Measurements from ENCODE around the gene MTHFSD. TPM values are rescaled to one million over a fixed set of nuclear protein-coding genes. Genes with fewer than 3 reads are reported as not detected.

MTHFSD gene
- total RNA-seq, 2 donors from 2014 or later = 7.8 to 8.3 TPM

DNA sequence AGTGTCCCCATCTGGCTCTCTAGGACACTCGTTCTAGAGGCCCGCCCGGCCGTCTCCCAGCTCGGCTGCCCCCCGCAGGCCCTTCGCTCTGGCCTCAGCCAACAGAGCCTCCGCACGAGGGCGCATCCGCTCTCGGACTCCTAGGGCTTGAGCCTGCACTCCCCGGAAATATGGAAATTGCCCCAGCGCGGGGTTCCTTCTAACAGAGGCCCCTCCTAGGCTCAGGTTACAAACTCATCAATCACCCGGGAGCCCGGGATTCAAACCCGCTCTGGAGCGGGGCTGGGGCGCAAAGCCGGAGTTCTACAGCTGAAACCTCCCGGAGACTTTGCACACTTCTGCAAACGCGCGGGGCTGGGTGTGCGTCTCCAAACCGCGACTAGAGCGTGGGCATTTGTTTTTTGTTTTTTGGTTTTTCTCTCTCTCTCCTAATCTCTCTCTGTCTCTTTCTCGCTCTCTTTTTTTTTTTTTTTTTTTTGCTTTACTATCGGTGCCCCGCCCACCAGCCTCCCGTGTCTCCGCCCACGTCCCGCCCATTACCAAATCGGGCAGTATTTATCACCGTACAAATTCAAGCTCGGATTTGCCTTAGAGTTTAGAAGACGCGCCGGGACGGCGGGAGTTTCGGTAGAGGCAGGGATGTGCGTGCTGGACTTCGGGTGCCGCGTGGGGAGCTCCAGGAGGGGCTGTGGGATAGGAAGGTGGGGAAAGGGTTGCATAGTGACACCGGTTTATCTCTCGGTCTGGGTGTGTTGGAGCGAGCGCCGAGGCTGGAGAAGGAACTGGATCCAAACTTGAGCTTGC lies 20.9 kb upstream of the MTHFSD start:
- Histone ChIP-seq H3K27ac (peak overlapping the region; percentile 75 to 81), H3K27me3 (peaks cover 0 to 9% of the 10 kb centered on the region in 2 donors), H3K36me3 (no peaks in the 10 kb centered on the region), H3K4me3 (peak overlapping the region; percentile 33 to 49), H3K9me3 (no peaks in the 10 kb centered on the region), H3K4me1 (peaks cover 0 to 31% of the 10 kb centered on the region in 2 donors)
- DNase-seq (ENCODE audit: low spot score) = peak; percentile 83
- TF ChIP-seq, protein P1, sequence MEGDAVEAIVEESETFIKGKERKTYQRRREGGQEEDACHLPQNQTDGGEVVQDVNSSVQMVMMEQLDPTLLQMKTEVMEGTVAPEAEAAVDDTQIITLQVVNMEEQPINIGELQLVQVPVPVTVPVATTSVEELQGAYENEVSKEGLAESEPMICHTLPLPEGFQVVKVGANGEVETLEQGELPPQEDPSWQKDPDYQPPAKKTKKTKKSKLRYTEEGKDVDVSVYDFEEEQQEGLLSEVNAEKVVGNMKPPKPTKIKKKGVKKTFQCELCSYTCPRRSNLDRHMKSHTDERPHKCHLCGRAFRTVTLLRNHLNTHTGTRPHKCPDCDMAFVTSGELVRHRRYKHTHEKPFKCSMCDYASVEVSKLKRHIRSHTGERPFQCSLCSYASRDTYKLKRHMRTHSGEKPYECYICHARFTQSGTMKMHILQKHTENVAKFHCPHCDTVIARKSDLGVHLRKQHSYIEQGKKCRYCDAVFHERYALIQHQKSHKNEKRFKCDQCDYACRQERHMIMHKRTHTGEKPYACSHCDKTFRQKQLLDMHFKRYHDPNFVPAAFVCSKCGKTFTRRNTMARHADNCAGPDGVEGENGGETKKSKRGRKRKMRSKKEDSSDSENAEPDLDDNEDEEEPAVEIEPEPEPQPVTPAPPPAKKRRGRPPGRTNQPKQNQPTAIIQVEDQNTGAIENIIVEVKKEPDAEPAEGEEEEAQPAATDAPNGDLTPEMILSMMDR (IDR thresholded peaks at IDR 0.05) = peak; percentile 22 to 72

DNA sequence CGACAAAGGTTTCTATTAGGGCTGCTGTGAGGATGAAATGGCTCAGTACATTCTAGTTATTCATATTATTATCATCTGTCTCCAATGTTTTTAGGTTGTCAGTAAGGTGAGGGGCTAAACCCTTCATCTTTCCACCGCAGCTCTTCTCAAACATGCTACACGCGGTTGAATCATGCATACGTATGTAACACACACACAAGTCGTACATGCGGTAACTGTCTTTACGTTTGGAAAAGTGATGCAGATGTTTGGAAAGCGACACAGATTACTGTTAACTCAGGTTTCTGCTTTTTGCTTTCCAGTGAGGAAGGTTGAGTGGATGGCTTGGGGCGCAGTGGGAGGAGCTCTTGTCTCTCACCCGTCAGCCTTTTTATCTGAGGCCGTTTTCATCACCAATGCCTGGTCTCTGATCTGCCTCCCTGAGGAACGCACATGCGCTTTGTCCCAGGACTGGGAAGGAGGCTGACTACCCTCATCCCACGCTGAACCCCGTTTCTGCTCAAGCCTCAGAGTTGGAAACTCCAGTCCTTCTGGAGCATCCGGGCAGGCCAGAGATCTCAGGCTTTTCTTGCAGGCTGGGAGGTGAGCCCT lies 20.2 kb upstream of the MTHFSD start:
- Histone ChIP-seq H3K9me3 (no peaks in the 10 kb centered on the region), H3K27ac (peak overlapping the region; percentile 54 to 81), H3K4me1 (peaks cover 0 to 31% of the 10 kb centered on the region in 2 donors), H3K36me3 (no peaks in the 10 kb centered on the region), H3K4me3 (peak overlapping the region in 1 of 2 donors; percentile 49), H3K27me3 (peaks cover 0 to 6% of the 10 kb centered on the region in 2 donors)
- TF ChIP-seq, protein P1 (IDR thresholded peaks at IDR 0.05) = no peak
- DNase-seq (ENCODE audit: low spot score) = no peak

DNA sequence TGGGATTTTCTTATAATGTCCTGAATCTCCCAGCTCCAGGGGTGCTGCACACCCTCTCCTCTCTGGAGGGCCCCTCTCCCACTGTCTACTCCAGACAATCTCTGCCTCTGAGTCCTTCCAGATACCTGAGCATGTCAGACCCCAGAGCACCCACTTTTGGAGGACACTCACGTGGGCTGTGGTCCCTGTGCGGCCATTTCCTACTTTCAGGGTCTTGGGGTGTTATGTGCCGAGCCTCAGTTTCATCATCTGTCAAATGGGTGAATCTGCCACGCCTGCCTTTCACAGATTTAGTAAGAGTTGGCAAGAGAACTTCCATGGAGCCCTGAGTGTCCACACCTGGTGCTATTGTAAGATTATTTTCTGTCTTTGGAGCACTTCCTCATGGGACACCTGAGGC lies 19.6 kb upstream of the MTHFSD start:
- TF ChIP-seq, protein P1 (IDR thresholded peaks at IDR 0.05) = no peak
- Histone ChIP-seq H3K27me3 (peaks cover 0 to 6% of the 10 kb centered on the region in 2 donors), H3K27ac (peak overlapping the region in 1 of 2 donors; percentile 81), H3K9me3 (no peaks in the 10 kb centered on the region), H3K4me1 (peaks cover 0 to 31% of the 10 kb centered on the region in 2 donors), H3K36me3 (no peaks in the 10 kb centered on the region), H3K4me3 (no peak overlapping the region)
- no peak for DNase-seq (ENCODE audit: low spot score)

DNA sequence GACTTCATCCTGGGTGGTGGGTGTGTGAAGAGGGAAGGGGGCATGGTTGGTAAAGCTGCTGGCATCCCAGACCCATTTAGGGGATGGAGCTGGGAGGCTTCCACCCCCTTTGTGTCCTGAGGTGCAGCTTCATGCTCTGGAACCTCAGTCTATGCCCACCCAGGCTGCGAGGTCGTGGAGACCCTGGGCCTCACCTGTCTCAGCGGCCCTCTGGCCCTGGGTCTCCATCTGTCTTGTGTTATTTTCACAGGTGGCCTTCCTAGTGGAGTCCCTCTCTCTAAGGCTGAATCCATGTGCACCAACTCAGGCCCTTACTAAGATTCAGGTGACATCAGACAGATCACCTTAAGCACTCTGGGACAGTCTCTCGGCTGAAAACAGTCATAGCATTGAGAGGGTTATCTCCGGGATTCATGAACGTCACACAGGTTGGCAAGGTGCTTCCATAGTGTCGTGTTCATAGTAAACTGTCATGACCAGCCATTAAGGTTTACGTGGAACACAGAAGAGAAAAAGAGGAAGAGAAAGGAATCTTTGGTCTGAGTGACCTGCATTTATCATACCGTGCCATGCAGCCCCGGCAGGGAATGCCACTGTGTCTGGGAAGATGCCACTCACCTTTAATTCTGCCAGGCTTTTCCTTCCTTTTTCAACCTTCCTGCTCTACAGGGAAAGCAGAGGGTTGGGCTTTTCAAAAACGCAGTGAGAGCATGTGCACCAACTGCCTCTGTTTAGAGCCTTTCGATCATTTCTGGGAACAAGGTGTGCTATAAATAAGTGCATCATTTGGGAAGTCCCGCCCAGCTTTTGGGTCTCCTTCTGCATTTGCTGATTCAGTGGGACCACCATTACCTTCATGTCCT lies 18.8 kb upstream of the MTHFSD start:
- no peak for DNase-seq (ENCODE audit: low spot score)
- H3K27ac ChIP-seq = peak overlapping the region; percentile 19 to 31
- H3K27me3 ChIP-seq = peaks cover 0 to 6% of the 10 kb centered on the region in 2 donors
- H3K4me3 ChIP-seq = no peak overlapping the region
- TF ChIP-seq, protein P1 (IDR thresholded peaks at IDR 0.05) = no peak
- H3K36me3 ChIP-seq = no peaks in the 10 kb centered on the region
- H3K4me1 ChIP-seq = peaks cover 0 to 26% of the 10 kb centered on the region in 2 donors
- H3K9me3 ChIP-seq = no peaks in the 10 kb centered on the region

DNA sequence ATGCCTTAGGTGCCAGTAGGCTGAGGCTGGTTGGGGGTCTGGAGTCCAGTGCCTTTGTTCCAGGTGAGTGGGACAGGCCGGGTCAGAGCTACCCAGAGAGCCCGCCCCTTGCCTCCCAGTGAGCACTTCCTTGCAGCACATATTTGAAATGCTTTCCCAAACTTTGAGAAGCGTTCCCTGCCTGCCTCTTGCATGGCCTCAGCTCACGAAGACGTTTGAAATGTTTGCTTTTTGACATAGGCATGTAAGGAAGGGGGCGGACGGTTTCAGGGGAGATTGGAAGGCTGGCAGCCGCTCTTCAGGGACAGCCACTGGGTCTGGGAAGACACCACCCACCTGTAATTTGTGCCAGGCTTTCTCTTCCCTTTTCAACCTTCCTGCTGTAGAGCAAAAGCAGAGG lies 18.2 kb upstream of the MTHFSD start:
- no peak for DNase-seq (ENCODE audit: low spot score)
- no peak overlapping the region for H3K4me3 ChIP-seq
- H3K27ac ChIP-seq = peak overlapping the region; percentile 31 to 61
- no peaks in the 10 kb centered on the region for H3K9me3 ChIP-seq
- H3K4me1 ChIP-seq = peaks cover 0 to 20% of the 10 kb centered on the region in 2 donors
- TF ChIP-seq, protein P1 (IDR thresholded peaks at IDR 0.05) = no peak
- no peaks in the 10 kb centered on the region for H3K36me3 ChIP-seq
- peaks cover 0 to 6% of the 10 kb centered on the region in 2 donors for H3K27me3 ChIP-seq
